Activated T-helper 9 cell treated with anti-CD3 and anti-CD28 coated beads, Interleukin-2, amount 50 U/mL, for 16 hours (primary cell): ENCODE results near the gene PFKFB3.
"Not testable (repeated sequence)": the region's sequence is repeated elsewhere in the genome, so short reads cannot be mapped to it uniquely, and the experiment has no call there.

Experiments used
- DNase-seq: peaks from one replicate; pipeline ENCODE4 v3.0.0-alpha.2; 2020; ENCODE audit warnings: low read depth

The PFKFB3 gene

DNA sequence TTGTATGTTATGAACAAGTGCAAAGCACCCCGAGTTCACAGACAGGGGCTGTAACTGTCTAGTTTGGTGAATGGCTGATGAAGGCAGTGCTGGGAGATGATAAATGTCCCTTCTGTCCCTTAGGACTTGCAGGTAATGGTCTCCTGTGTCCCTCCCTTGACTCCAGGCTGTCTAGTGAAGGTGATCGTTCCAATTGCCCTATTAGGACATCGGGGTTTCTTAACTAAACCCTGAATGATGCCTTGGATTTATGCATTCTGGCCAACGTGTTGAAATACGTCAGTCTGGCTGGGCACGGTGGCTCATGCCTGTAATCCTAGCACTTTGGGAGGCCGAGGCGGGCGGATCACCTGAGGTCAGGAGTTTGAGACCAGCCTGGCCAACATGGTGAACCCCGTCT is 69.4 kb downstream of the PFKFB3 start:
- no peak for DNase-seq

DNA sequence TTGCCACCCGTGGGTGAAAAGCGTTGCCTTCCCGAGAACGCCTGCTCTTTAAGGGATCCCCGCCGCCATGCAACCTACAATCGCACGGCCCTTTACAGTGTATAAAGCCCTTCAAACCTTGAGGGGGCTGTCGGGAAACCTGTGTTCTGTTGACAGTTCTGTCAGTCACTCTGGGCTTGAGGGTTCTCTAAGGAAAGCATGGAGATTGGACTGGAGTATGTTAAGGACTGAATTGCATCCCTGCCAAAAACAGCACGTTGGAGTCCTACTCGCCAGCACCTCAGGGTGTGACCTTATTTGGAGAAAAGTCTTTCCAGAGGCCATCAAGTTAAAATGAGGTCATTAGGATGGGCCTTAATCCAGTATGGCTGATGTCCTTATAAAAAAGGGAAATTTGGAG is 70.6 kb downstream of the PFKFB3 start:
- no peak for DNase-seq

DNA sequence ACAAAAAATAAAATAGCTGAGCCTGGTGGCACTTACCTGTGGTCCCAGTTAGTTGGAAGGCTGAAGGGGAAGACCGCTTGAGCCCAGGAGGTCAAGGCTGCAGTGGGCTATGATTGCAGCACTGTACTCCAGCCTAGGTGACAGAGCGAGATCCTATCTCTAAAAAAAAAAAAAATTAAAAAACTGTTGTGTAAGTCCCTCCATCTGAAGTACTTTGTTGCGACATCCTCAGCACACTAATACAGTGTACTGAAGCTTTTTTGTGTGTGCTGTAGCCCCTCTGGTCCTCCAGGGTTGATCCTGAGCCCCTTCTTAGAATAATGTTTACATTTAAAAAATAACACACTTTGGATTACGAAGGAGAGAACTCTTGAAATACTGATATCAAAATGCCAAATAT is 71.3 kb downstream of the PFKFB3 start:
- DNase-seq = no peak

DNA sequence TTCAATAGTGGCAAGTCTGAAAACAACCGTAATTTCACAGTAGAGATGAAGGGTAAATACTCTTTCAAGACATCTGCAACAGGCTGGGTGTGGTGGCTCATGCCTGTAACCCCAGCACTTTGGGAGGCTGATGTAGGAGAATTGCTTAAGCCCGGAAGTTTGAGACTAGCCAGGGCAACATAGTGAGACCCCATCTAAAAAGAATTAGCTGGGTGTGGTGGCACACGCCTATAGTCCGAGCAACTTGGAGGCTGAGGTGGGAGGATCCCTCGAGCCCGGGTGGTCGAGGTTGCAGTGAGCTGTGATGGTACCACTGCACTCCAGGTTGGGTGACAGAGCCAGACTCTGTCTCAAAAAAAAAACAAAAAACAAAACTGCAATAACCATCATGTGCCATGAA is 71.8 kb downstream of the PFKFB3 start:
- DNase-seq = no peak

DNA sequence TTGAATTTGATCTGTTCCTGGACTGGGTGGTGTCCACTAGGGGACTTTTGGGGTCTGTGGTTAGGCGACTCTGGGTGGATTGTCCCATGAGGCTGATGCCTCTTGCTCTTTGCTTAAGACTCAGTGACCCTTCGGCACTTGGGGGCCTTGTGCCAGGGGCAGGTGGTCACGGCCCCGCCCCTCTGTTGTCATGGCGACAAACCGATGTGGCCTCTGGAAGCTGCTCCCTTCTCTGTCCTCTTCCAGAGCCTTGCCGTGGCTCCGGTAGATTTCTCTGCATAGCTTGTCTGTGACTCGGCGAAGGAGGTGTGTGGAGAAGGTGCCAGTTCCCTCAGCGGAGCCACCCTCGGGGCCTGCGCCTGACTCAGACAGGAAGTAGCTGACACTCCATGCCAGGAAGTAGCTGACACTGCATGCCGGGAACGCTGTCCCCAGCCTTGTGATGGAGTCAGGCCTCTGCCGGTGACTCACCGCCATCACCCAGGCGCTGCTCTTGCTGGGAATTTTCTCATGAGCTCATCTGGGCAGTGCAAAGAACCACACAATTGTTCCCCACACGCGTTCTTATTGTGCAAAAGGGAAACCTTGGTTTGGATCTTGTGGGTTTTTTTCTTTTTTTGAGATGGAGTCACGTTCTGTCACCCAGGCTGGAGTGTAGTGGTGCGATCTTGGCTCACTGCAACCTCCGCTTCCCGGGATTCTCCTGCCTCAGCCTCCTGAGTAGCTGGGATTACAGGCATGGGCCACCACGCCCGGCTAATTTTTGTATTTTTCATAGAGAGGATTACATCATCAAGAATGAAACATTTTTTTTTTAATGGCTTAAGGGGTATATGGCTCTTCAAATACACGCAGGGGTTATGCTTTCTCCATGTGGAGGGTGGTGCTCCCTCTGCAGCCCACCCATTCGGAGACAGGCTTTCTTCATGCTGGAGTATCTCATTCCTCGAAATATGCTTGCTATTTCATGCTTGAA is 72.6 kb downstream of the PFKFB3 start:
- peak; percentile 91 for DNase-seq

DNA sequence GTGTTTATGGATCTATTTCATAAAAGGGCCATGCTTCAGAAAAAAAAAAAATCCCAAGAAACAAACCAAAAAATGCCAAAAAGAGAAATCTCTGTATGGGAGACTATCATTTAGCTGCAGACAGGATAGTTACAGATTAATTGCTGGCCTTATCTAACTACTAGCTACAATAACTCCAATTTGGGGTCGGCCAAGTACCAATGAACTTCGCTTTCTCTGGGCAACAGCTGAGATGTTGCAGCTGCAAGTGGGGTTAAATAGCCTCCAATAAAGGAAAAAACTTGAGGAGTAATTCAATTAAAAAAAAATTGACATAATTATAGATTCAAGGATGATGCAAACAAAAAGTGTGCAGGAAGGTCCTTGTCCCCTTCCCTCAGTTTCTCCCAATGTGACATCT is 73.6 kb downstream of the PFKFB3 start:
- DNase-seq = no peak

DNA sequence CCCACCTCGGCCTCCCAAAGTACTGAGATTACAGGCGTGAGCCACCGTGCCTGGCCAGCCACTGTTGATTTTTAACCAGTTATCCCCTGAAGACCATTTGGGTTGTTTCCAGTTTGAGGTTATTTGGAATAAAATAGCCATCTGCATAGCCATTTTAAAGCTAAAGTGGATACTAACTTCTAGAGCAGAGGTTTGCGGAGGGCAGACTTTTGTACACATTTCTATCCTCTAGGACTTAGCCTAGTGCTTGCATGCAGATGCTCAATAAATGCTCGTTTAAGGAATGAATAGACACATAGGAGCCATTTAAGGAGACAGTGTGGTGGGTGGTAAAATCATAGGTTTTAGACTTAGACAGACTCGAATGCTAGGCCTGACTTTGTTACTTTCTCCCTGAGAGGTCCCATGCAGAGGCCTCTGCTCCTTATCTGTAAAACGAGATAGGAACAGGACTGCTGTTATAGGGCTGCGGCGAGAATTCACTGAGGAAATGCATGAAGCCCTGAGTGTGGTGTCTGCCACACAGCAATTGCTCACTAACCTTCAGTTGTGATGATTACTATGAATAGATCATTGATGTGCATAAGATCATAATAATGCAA is 75.9 kb downstream of the PFKFB3 start:
- no peak for DNase-seq

DNA sequence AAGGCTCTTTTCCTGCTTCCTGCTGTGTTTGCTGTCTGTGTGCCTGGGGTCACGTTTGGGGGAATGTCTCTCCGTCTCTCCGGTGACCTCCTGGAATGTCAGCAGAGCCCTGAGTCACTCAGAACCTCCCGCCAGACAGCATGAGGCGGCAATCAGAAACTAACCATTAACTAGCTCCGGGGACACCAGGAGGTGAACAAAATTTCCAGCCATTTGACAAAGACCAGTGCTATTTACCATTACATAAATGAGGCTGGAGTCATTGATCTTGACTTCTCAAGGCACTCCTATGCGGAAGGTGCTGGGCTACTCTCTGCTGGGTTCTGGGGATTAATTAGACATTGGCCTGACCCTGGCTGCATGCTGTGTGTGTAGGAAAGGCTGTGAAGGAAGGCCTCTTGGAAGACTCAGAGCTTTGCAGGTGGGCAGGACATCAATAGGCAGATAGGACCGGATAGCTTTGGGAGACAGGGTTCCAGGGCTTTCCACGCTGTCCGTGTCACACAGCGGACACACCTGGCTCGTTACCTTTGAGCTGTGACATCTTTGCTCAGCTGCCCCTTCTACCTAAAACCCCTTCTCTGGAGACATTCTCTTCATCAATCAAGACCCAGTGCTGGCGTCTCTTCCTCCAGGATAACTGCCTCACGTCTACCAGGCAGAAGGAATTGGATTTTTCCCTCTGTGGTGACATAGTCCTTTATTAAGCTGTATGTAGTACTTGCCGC is 77.0 kb downstream of the PFKFB3 start:
- no peak for DNase-seq

DNA sequence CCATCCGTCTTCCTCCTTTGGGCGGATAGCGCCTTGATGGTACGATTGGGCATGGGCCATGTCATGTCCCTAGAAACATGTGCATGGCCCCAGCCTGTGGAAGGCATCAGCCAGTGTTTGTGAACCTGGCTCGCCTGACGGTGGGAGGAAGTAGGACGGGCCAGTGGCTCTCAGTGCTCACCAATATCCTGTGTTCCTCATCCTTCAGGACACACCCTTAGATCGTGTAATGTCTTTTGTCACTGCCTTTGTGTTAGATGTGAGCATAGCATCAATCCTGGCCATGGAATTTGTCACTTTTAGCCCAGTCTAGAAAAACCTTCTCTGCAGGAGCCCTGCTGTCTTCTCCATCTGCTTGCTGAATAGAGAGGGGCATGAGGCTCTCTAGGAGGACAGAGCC is 77.6 kb downstream of the PFKFB3 start:
- DNase-seq = no peak

DNA sequence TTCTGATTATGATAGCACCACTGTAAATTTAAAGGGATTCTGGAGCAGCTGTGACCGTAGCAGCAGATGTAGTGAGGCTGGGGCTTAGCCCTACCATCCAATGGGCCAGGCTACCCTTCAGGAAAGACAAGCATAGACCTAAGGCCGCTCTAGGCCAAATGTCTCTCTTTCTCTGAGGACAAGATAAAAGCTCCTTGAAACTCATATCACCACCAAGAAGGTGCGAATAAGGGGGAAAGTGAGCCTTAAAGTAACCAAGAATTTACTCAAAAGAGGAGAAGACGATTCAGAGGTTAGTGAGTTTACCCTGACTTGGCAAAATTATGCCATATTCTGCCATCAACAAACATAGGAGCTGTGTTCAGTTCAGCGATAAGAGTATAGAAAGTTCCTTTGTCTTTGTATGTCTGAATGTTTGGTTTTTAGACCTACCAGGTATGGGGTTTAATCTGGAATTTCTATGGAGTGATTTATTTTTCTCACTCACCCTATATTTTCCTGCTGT is 79.8 kb downstream of the PFKFB3 start:
- no peak for DNase-seq

DNA sequence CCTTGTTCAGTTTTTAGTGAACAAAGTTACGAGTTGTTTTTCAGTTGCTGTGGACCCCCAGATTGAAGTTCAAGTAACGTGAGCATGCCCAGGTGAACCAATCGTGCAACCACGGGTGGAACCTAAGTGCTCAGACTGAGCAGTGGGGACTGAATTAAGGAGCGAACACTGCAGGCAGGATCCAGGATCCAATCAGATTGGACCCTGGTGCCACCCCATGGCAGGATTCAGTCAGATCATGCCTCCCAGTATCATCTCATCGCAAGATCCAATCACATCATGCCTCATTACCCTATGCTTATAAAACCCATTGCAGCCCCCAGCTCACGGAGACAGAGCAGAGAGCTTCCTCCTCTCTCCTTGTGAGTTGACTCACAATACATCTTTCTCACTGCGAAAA is 80.9 kb downstream of the PFKFB3 start:
- DNase-seq = no peak

DNA sequence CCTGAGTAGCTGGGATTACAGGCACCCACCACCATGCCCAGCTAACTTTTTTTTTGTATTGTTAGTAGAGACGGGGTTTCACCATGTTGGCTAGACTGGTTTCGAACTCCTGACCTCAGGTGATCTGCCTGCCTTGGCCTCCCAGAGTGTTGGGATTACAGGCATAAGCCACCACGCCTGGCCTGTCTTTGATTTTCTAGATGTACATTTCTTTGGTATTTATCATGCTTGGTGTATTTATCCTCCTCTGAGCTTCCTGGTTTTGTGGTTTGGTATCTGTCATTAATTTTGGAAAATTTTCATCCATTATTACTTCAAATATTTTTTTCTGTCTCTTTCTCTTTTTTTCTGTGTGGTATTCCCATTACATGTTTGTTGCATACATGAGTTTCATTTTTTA is 87.9 kb downstream of the PFKFB3 start:
- DNase-seq = not testable (repeated sequence)

DNA sequence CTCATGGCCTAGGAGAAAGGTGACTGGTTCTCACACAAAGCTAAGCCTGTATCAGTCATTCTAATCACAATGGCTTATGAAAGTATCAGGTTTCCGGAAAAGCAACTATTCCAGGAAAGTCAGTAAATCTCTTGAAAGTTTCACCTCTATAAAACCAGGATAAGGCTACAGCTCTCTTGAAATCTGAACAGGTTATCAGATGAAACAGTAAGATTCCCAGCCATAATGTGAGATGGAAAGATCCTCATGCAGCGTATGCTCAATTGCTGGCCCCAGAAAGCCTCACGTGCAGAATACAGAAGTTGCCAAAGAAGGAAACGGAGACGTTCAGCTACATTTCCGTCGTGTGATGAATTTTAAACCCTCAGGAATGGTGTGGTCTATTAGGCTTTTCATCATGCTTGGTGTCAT is 90.0 kb downstream of the PFKFB3 start:
- DNase-seq = no peak

DNA sequence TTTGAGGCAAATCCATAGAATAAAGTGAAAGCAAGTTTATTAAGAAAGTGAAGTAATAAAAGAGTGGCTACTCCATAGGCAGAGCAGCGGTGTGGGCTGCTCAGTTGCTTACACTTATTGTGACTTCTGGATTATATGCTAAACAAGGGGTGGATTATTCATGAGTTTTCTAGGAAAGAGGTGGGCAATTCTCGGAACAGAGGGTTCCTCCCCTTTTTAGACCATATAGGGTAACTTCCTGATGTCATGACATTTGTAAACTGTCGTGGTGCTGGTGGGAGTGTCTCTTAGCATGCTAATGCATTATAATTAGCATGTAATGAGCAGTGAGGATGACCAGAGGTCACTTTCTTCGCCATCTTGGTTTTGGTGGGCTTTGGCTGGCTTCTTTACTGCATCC is 93.7 kb downstream of the PFKFB3 start:
- DNase-seq = not testable (repeated sequence)

DNA sequence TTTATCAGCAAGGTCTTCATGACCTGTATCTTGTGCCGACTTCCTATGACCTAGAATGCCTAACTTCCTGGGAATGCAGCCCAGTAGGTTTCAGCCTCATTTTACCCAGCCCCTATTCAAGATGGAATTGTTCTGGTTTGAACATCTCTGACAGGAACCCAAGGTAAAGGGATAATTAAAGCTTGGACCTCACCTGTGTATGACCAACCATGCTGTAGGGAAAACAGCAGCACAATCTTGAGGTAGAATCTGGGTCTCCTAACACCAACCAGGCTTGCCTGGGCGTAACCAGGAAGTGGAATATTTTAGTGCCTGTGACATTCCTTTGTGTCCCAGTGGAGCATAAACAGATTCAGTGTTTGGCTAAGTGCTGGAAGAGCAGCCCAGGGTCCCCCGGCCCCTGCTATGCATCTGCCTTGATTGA is 94.1 kb downstream of the PFKFB3 start:
- DNase-seq = no peak

DNA sequence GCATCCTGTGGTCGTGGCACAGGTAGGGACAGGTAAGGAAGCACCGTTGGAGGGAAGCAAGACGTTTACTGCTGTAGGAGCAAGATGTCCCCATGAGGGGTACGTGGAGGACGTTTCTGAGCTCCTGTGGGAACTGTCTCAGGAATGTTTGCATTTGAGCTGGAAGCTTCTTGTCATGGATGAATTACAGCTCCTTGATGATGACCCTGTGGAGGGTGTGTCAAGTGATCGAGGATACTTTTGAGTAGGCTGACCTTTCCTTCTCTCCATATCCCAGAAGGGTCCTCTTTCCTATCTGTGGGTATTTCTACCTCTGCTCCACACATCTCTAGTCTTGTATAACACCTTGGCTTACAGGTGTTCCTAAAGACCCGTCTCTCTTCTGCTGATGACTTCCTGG is 94.8 kb downstream of the PFKFB3 start:
- DNase-seq = no peak

DNA sequence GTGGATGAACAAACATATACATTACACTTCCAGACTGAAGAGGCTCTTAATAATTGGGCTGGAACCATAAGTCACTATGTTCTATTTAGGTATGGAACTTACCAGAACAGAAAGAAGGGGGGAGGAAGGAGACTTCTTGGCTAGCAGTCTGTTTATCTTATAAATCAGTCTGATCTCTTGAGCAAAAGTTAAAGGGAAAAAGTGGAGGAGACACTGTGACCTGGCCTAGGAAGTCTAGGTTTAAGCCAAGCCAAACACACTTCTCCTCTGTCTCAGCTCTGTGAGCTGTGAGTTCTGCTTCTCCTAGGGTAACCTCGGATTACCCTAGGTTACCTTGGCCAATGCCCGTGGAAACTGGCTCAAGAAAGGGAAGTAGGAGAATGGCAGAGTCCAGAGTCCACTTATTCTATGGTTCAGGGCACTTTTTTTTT is 95.2 kb downstream of the PFKFB3 start:
- no peak for DNase-seq

DNA sequence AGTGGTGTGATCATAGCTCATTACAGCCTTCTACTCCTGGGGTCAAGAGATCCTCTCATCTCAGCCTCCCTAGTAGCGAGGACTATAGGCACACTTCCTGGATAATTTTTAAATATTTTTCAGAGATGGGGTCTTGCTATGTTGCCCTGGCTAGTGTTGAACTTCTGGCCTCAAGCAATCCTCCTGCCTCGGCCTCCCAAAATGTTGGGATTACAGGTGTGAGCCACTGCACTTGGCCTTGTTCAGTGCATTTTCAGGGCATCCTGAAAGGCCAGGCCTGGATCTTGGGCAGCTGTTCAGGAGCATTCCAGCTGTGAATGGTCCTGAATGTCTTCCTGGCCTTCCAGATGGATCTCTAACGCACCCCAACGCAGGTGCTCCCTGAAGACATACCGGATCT is 95.7 kb downstream of the PFKFB3 start:
- no peak for DNase-seq

DNA sequence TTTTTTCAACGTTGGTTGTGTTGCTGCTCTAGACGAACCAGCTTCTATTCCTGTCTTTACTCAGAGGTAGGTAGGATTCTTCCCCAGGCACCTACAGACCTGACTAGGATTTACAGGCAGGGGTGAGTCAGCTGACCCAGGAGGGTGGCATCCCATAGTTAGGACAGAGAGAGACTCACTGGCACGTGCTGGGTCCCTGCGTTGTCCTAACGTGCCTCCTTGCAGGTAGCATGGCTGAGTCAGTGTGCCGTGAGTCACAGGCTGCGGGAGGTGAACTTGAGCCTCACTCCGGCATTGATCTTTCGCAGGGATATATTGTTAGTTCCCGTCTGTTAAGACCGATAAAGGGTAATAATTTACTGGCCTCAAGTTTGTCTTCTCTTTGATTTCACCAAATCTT is 96.5 kb downstream of the PFKFB3 start:
- DNase-seq = no peak

DNA sequence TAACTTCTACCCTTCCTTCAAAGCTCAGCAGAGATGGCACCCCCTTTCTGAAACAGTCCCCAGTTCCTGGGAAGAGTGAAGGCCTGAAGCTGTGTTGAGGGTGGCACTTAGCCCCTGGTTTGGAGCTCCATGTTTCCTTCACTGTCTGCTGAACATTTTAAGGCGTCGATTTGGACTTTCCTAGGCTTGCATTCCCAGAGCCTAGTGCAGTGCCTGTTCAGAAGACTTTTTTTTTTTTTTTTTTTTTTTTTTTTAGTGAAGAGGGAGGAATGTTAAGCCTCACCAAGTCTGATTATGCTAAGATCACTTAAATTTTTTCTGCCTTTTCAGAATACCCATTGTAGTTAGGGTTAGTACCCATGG is 97.0 kb downstream of the PFKFB3 start:
- DNase-seq = no peak

DNA sequence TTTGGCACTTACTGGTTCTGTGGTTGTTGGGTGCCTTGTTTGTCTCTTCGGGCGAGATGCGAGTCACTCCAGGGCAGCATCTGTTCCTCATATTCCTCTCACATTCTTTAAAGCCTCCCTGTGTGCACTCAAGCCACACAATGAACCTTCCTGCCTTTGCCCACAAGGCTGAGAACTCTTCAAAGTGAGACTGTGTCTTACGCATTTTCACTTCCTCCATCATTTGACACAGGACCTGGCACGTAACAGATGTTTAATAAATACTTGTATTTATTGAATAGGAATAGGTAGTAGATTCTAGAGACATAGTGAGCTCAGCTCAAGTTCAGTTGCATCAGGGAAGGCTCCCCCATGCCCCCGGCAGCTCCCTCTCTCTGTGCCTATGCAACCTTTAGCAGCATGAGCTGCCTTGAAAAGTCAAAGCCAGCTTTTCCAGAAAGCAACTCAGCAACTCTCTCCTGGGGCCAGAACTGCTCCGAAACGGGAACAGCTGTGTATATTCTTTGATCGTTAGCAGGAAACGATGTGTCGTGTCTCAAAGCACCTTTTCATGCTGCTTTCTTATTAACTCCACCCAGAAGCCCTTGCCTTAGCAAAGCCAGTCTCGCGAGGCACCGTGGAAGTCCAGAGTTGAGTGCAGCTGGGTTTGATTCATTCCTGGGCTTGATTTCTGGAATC is 97.5 kb downstream of the PFKFB3 start:
- no peak for DNase-seq

DNA sequence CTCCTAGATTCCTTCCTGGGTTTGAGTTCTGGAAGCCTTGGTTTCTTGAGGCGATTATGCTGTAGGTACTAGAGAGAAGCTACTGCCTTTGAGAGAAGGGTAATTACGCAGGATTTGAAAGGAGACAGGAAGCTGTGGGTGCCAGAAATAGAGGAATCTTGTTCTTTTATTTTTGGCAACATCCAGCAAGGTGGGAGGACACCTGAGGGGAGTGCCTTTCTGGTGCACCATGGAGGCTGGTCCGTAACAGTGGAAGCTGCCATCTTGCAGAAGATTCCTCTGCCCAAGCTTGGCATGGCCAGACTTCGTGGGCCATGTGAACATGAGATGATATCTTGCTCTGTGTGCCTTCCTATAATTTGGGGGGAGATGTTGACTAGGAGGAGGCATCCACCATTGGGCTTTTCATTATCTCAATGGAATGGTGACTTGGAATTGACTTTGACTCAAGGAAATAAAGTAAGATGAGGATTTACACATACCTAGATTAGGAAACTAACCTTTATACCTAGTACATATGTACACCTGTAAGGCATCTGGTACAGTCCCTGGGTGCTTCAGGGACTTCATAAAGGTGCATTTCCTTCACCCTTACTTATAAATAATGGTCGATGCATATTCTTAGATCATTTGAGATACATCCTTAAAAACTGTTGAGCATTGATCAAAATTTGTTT is 98.2 kb downstream of the PFKFB3 start:
- no peak for DNase-seq
